IMR-90 (cell line): ENCODE data around the gene PRKCH. TPM values are rescaled to one million over a fixed set of nuclear protein-coding genes. Genes with fewer than 3 reads are reported as not detected.

Experiments
- ATAC-seq: fragments of 200-7000 bp; cut with Tn5 transposase; 2 replicates; pipeline ENCODE4 v1.9.1; 2020; ENCODE audit warnings: low read depth, mild to moderate bottlenecking, moderate library complexity
- BruUV-seq: library from RNA; stranded (reverse); fragments of 400-500 nt; replicated peaks from 2 replicates; lab custom pipeline; 2021; lab: Mats Ljungman, UMichigan
- CTCF ChIA-PET: fragments of 300-600 bp; formaldehyde crosslinking; extraction: SDS; loops from one replicate; lab custom pipeline; 2021; ENCODE audit warnings: antibody characterized with exemption; lab: Yijun Ruan, JAX
- POLR2A ChIA-PET: fragments of 300-600 bp; sonication (Branson Sonifier 250); formaldehyde crosslinking; loops from one replicate; lab custom pipeline; 2022; ENCODE audit warnings: antibody characterized with exemption; ENCODE audit not compliant: unreplicated experiment; lab: Charles Lee
- DNase-seq: peaks from one replicate; pipeline ENCODE4 v3.0.0; 2013
- H2AFZ ChIP-seq: replicated peaks from 2 replicates; pipeline ENCODE3; 2013; ENCODE audit warnings: low read length, mild to moderate bottlenecking; ENCODE audit not compliant: poor library complexity
- H2AK5ac ChIP-seq: 2 replicates; pipeline ENCODE4 v1.6.1; 2013; ENCODE audit warnings: low read depth, low read length, inconsistent platforms
- H2AK9ac ChIP-seq: replicated peaks from 2 replicates; pipeline ENCODE3; 2013; ENCODE audit warnings: mild to moderate bottlenecking, low read depth, low read length, moderate library complexity; ENCODE audit not compliant: poor library complexity
- H2BK120ac ChIP-seq: 2 replicates; pipeline ENCODE4 v1.6.1; 2013; ENCODE audit warnings: low read depth, low read length, inconsistent platforms
- H2BK15ac ChIP-seq: 3 replicates; pipeline ENCODE4 v1.6.1; 2013; ENCODE audit warnings: low read depth, low read length, inconsistent platforms
- H2BK20ac ChIP-seq: 2 replicates; pipeline ENCODE4 v1.6.1; 2013; ENCODE audit warnings: low read depth, mild to moderate bottlenecking, inconsistent platforms, low read length, moderate library complexity
- H2BK5ac ChIP-seq: 2 replicates; pipeline ENCODE4 v1.6.1; 2013; ENCODE audit warnings: mild to moderate bottlenecking, low read depth, low read length, inconsistent platforms; ENCODE audit not compliant: poor library complexity, severe bottlenecking
- H3K14ac ChIP-seq: replicated peaks from 2 replicates; pipeline ENCODE4 v1.6.1; 2013; ENCODE audit warnings: low read depth, low read length, inconsistent platforms
- H3K18ac ChIP-seq: 2 replicates; pipeline ENCODE4 v1.6.1; 2013; ENCODE audit warnings: low read depth, low read length, control low read depth
- H3K23ac ChIP-seq: 2 replicates; pipeline ENCODE4 v1.6.1; 2013; ENCODE audit warnings: low read depth, low read length, inconsistent platforms
- H3K27ac ChIP-seq: 2 replicates; pipeline ENCODE4 v1.5.1; 2013; ENCODE audit warnings: mild to moderate bottlenecking, control low read depth, low read length; ENCODE audit not compliant: insufficient read depth
- H3K27me3 ChIP-seq: 2 replicates; pipeline ENCODE4 v1.6.1; 2013; ENCODE audit warnings: low read length; ENCODE audit not compliant: control insufficient read depth, insufficient read depth
- H3K36me3 ChIP-seq: 2 replicates; pipeline ENCODE4 v1.6.1; 2013; ENCODE audit warnings: low read length, mixed read lengths; ENCODE audit not compliant: control insufficient read depth, insufficient read depth
- H3K4ac ChIP-seq: 2 replicates; pipeline ENCODE4 v1.6.1; 2013; ENCODE audit warnings: low read depth, low read length, inconsistent platforms
- H3K4me1 ChIP-seq: 2 replicates; pipeline ENCODE4 v1.6.1; 2013; ENCODE audit warnings: low read length, mixed read lengths; ENCODE audit not compliant: control insufficient read depth, insufficient read depth
- H3K4me2 ChIP-seq: 2 replicates; pipeline ENCODE4 v1.6.1; 2013; ENCODE audit warnings: low read depth, mild to moderate bottlenecking, control low read depth, low read length, moderate library complexity
- H3K4me3 ChIP-seq: 2 replicates; pipeline ENCODE4 v1.5.1; 2013; ENCODE audit warnings: low read depth, mild to moderate bottlenecking, control low read depth, low read length, moderate library complexity; ENCODE audit not compliant: insufficient read depth
- H3K56ac ChIP-seq: 2 replicates; pipeline ENCODE4 v1.6.1; 2013; ENCODE audit warnings: low read length, inconsistent platforms; ENCODE audit not compliant: insufficient read depth; ENCODE audit errors: extremely low read depth
- H3K79me1 ChIP-seq, 2 experiments: 2 replicates each; pipeline ENCODE4 v1.6.1; 2013; ENCODE audit warnings: low read length in 2 of 2, inconsistent platforms in 1 of 2, low read depth in 1 of 2
- H3K9ac ChIP-seq: 2 replicates; pipeline ENCODE4 v1.6.1; 2013; ENCODE audit warnings: low read depth, low read length, control low read depth
- H3K9me1 ChIP-seq: 2 replicates; pipeline ENCODE4 v1.6.1; 2013; ENCODE audit warnings: low read length, inconsistent platforms; ENCODE audit not compliant: insufficient read depth
- H3K9me3 ChIP-seq: 2 replicates; pipeline ENCODE4 v1.6.1; 2013; ENCODE audit warnings: low read length; ENCODE audit not compliant: control insufficient read depth, insufficient read depth
- H4K20me1 ChIP-seq: 2 replicates; pipeline ENCODE4 v1.6.1; 2013; ENCODE audit warnings: low read length, inconsistent platforms; ENCODE audit not compliant: insufficient read depth
- H4K5ac ChIP-seq: 2 replicates; pipeline ENCODE4 v1.6.1; 2013; ENCODE audit warnings: mild to moderate bottlenecking, low read depth, low read length, control low read depth
- H4K8ac ChIP-seq, 2 experiments: 2 replicates each; pipeline ENCODE4 v1.6.1; 2013; ENCODE audit warnings: low read depth in 2 of 2, low read length in 2 of 2, control low read depth in 1 of 2, inconsistent platforms in 1 of 2
- H4K91ac ChIP-seq: 2 replicates; pipeline ENCODE4 v1.6.1; 2013; ENCODE audit warnings: low read depth, low read length, inconsistent platforms; ENCODE audit not compliant: insufficient read depth
- MAFK ChIP-seq: IDR thresholded peaks from 2 replicates; pipeline ENCODE4 v1.6.1; 2012; ENCODE audit warnings: low read depth, low read length, improper control_type of control experiment
- RFX5 ChIP-seq: IDR thresholded peaks from 2 replicates; pipeline ENCODE4 v1.8.0; 2012; ENCODE audit warnings: low read depth, mild to moderate bottlenecking, low read length, moderate library complexity
- WGBS, 2 experiments: methylation state at CpG; one replicate each; pipeline versions ENCODE4 v1.1.5 to v1.1.7; 2013; ENCODE audit warnings: missing lambda C conversion rate in 2 of 2; ENCODE audit not compliant: insufficient read length in 1 of 2; ENCODE audit errors: extremely low coverage in 2 of 2; 5-methylcytosine and 5-hydroxymethylcytosine counted together
- dilution Hi-C: fragments of 300-500 bp; cut with HindIII; formaldehyde crosslinking; loops from one replicate; pipeline ENCODE4 v1.14.3; 2018; ENCODE audit warnings: low sequenced_read_pairs; ENCODE audit not compliant: unreplicated experiment
- in situ Hi-C: fragments of 300-500 bp; cut with MboI; formaldehyde crosslinking; loops from 3 replicates; pipeline ENCODE4 v1.14.3; 2019; ENCODE audit warnings: low sequenced_read_pairs, inconsistent platforms, mixed read lengths
- intact Hi-C: fragments of 100-400 bp; cut with micrococcal nuclease; formaldehyde crosslinking; loops from 2 replicates; pipeline ENCODE4 v1.10.0; 2022
- polyA plus RNA-seq, 3 experiments: library from polyadenylated mRNA; depleted of rRNA; stranded (reverse); fragments of >200 nt; gene quantifications; 2 replicates each; pipeline ENCODE4 v1.2.3, GENCODE V29; 2012; ENCODE audit warnings: low replicate concordance in 1 of 3
- total RNA-seq: library from RNA; depleted of rRNA; stranded (reverse); fragments of >200 nt; gene quantifications from 2 replicates; pipeline ENCODE4 v1.2.3, GENCODE V29; 2012

The PRKCH gene
- total and polyA plus RNA-seq, 2 of the 4 experiments (the other 2 are of a cell fraction): 1.6 to 2.3 TPM

GRCh38 chr14:61536661-61537562 lies 215.5 kb downstream of the PRKCH start:
- H3K4me1 ChIP-seq: peaks cover 29% of the 10 kb centered on the region

More at GRCh38 chr14:61536661-61537562, 215.5 kb downstream of the PRKCH start:
- H2AFZ ChIP-seq: peak overlapping the region; percentile 38
- ChIA-PET CTCF (interaction anchor here (0.5 to 0.6 kb wide), 2 partner anchors 9 to 844 kb away, joined by 3 read pairs; no protein-coding TSS in a partner anchor), POLR2A (interaction anchor here (0.6 kb wide), 1 partner anchor 38 kb away, joined by 3 read pairs; no protein-coding TSS in a partner anchor)
- peak overlapping the region; percentile 80 for H2BK15ac ChIP-seq
- peak overlapping the region; percentile 60 to 94 for H4K8ac ChIP-seq
- peak overlapping the region; percentile 67 for H3K27ac ChIP-seq
- peak overlapping the region; percentile 66 for H2AK9ac ChIP-seq
- H4K20me1 ChIP-seq: no peaks in the 10 kb centered on the region
- no TSS peak for BruUV-seq
- H3K27me3 ChIP-seq: no peaks in the 10 kb centered on the region
- peak overlapping the region; percentile 95 for H2BK120ac ChIP-seq
- H3K9ac ChIP-seq: peak overlapping the region; percentile 31; the same call in 1 of the 2 replicates
- H3K9me1 ChIP-seq: peaks cover 22% of the 10 kb centered on the region
- H3K56ac ChIP-seq: 0 out of 2 replicates have a peak overlapping the region, but pooled peaks have one; percentile 4
- intact Hi-C loops: no loop called here
- H2AK5ac ChIP-seq: peak overlapping the region; percentile 96
- H3K79me1 ChIP-seq: peaks cover 3 to 9% of the 10 kb centered on the region in 2 experiments; a peak in 1 of 4 replicates
- H3K4ac ChIP-seq: peak overlapping the region; percentile 90
- ATAC-seq (no peak; the same call in 1 of the 2 replicates), DNase-seq (no peak)
- WGBS, 2 experiments: 83% methylated on average over 1 of the region's 12 CpGs; no CpG with 5 or more reads in 1 of the 2 experiments
- H3K4me2 ChIP-seq: peak overlapping the region; percentile 36
- no peaks in the 10 kb centered on the region for H3K9me3 ChIP-seq
- peak overlapping the region; percentile 87 for H3K14ac ChIP-seq
- H4K5ac ChIP-seq: peak overlapping the region; percentile 91
- H3K36me3 ChIP-seq: no peaks in the 10 kb centered on the region
- in situ Hi-C loops: no loop called here
- peak overlapping the region; percentile 80 for H4K91ac ChIP-seq
- peak overlapping the region; percentile 77 for H2BK5ac ChIP-seq
- peak overlapping the region; percentile 22 for H3K18ac ChIP-seq
- H3K4me3 ChIP-seq: no peak overlapping the region
- dilution Hi-C loops: no loop called here
- H2BK20ac ChIP-seq: peak overlapping the region; percentile 97
- H3K23ac ChIP-seq: peak overlapping the region; percentile 28
- TF ChIP-seq RFX5 (no peak), MAFK (no peak)
